Brain microvascular endothelial cell (primary cell): Measurements from ENCODE around the gene HES1.

Experiments used
- DNase-seq: peaks from one replicate; pipeline ENCODE4 v3.0.0-alpha.2; 2020
- H3K27ac ChIP-seq: fragments of 250-450 bp; sonication (Bioruptor Pico); 2 replicates; pipeline ENCODE4 v1.5.1; 2020; ENCODE audit warnings: mild to moderate bottlenecking, moderate library complexity
- H3K27me3 ChIP-seq: fragments of 250-450 bp; sonication (Bioruptor Pico); replicated peaks from 2 replicates; pipeline ENCODE4 v1.5.1; 2020; ENCODE audit warnings: mild to moderate bottlenecking
- H3K36me3 ChIP-seq: fragments of 250-450 bp; sonication (Bioruptor Pico); replicated peaks from 2 replicates; pipeline ENCODE4 v1.5.1; 2020; ENCODE audit warnings: mild to moderate bottlenecking
- H3K4me3 ChIP-seq: 2 replicates; pipeline ENCODE4 v1.5.1; 2011; ENCODE audit warnings: low read depth, mild to moderate bottlenecking, control low read depth, low read length, moderate library complexity
- CTCF ChIP-seq: IDR thresholded peaks from 2 replicates; pipeline ENCODE4 v1.5.1; 2011; ENCODE audit warnings: low read depth, mild to moderate bottlenecking, moderate library complexity, low read length, control low read depth, inconsistent platforms; ENCODE audit errors: missing control alignments
- in situ Hi-C: cut with HindIII; loops from 2 replicates; pipeline ENCODE4 v1.10.0; 2017; ENCODE audit warnings: low sequenced_read_pairs, low pct_ligation_motif_present

HES1 gene

GRCh38 chr3:194120789-194121770, 14.9 kb upstream of the HES1 start:
- no peak for TF ChIP-seq CTCF
- in situ Hi-C loops: no loop called here
- Histone ChIP-seq H3K27ac (no peak overlapping the region), H3K36me3 (no peaks in the 10 kb centered on the region), H3K27me3 (peaks cover 54% of the 10 kb centered on the region), H3K4me3 (no peak overlapping the region)
- no peak for DNase-seq

GRCh38 chr3:194121891-194122631, 13.9 kb upstream of the HES1 start:
- DNase-seq: no peak

GRCh38 chr3:194123726-194124125, 12.2 kb upstream of the HES1 start:
- no peak overlapping the region for H3K27ac ChIP-seq
- no peak for DNase-seq
- no peak overlapping the region for H3K4me3 ChIP-seq
- no peaks in the 10 kb centered on the region for H3K36me3 ChIP-seq
- peaks cover 57% of the 10 kb centered on the region for H3K27me3 ChIP-seq
- in situ Hi-C loops: no loop called here
- no peak for TF ChIP-seq CTCF

More at GRCh38 chr3:194121891-194122631, 13.9 kb upstream of the HES1 start:
- Histone ChIP-seq H3K36me3 (no peaks in the 10 kb centered on the region), H3K27ac (no peak overlapping the region), H3K4me3 (no peak overlapping the region), H3K27me3 (peaks cover 52% of the 10 kb centered on the region)
- TF ChIP-seq CTCF: no peak
- in situ Hi-C loops: no loop called here

- in situ Hi-C loops: no loop called here
- no peak for DNase-seq
- Histone ChIP-seq H3K4me3 (no peak overlapping the region), H3K27ac (no peak overlapping the region), H3K36me3 (no peaks in the 10 kb centered on the region), H3K27me3 (peaks cover 56% of the 10 kb centered on the region)
- no peak for TF ChIP-seq CTCF
These were observed 11.8 kb upstream of the HES1 start for GRCh38 chr3:194124193-194124592.

GRCh38 chr3:194125442-194125841, 10.5 kb upstream of the HES1 start:
- no peaks in the 10 kb centered on the region for H3K36me3 ChIP-seq
- no peak for DNase-seq
- in situ Hi-C loops: no loop called here
- no peak for TF ChIP-seq CTCF
- no peak overlapping the region for H3K27ac ChIP-seq
- H3K27me3 ChIP-seq: peaks cover 60% of the 10 kb centered on the region
- H3K4me3 ChIP-seq: no peak overlapping the region
